SK-N-MC (cell line): Measurements from ENCODE around the gene ZSCAN9.

Source experiments
- DNase-seq: peaks from one replicate; pipeline ENCODE4 v3.0.0-alpha.2; 2011; ENCODE audit warnings: low read depth, low spot score
- H3K27ac ChIP-seq: fragments of 200-600 bp; sonication (generic); 2 replicates; pipeline ENCODE4 v1.5.1; 2016; ENCODE audit warnings: mixed run types
- H3K36me3 ChIP-seq: fragments of 200-600 bp; sonication (generic); 2 replicates; pipeline ENCODE4 v1.6.1; 2017; ENCODE audit warnings: antibody characterized with exemption, low read length, mixed read lengths; ENCODE audit not compliant: insufficient read depth
- H3K4me3 ChIP-seq: fragments of 200-600 bp; sonication (generic); 2 replicates; pipeline ENCODE4 v1.5.1; 2016
- H3K9ac ChIP-seq: fragments of 200-600 bp; sonication (generic); 2 replicates; pipeline ENCODE4 v1.8.0; 2017; ENCODE audit warnings: mixed run types, mixed read lengths; ENCODE audit not compliant: insufficient read length
- H3K9me3 ChIP-seq: fragments of 200-600 bp; sonication (generic); 2 replicates; pipeline ENCODE4 v1.6.1; 2017; ENCODE audit warnings: low read depth, mild to moderate bottlenecking, antibody characterized with exemption, low read length, moderate library complexity, mixed read lengths
- EZH2 ChIP-seq: fragments of 200-600 bp; sonication (generic); IDR thresholded peaks from one replicate; pipeline ENCODE4 v1.6.1; 2017; ENCODE audit warnings: antibody characterized with exemption
- FOXP2 ChIP-seq: optimal IDR thresholded peaks from 2 replicates; pipeline ENCODE3; 2011; ENCODE audit warnings: mild to moderate bottlenecking, moderate library complexity; ENCODE audit not compliant: insufficient read depth; ENCODE audit errors: extremely low read length, control extremely low read depth
- POLR2AphosphoS5 ChIP-seq: IDR thresholded peaks from 2 replicates; pipeline ENCODE4 v1.6.1; 2012; ENCODE audit warnings: mild to moderate bottlenecking, low read depth, low read length, borderline replicate concordance

Gene ZSCAN9

DNA sequence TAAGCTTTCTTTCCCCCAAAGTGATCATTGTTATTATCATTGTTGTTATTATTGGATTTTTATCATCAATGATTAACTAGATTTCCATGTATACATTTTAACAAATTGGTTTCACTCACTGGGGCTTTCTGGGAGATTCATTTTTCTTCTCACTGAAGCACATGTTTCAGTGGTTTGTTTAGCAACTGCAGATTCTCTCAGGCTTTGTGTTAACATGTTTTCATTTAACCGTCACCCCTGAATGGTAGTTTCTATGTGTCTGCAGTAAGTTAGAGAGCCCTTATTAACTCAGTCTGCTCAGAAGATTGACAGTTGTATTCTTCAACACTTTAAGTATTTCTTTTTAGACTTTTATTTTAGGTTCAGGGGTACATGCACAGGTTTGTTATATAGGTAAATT, 14.6 kb downstream of the ZSCAN9 start:
- H3K9ac ChIP-seq: no peak overlapping the region
- no peak for DNase-seq
- no peak overlapping the region for H3K4me3 ChIP-seq
- peaks cover 2% of the 10 kb centered on the region; the same call in 1 of the 2 replicates for H3K36me3 ChIP-seq
- H3K9me3 ChIP-seq: no peaks in the 10 kb centered on the region
- TF ChIP-seq EZH2: no peak
- TF ChIP-seq FOXP2: no peak
- no peak for TF ChIP-seq POLR2AphosphoS5
- H3K27ac ChIP-seq: no peak overlapping the region

DNA sequence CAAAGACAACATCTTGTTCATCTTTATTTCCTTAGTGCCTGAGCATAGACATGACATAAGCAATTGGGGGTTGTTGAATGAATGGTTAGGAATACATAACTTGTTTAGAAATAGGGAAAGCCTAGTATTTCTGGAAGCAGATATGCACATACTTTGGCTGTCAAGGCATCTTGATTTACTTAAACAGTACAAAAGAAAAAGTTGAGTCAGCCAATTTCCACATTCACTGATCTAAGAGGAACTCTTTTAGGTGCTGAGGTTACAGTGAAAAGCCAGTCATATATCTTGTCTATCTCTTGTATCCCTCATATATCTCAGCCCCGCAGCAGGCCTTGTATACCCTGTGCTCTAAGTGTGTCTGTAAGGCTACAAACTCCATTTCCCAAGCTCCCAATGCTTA, 15.4 kb downstream of the ZSCAN9 start:
- H3K4me3 ChIP-seq: no peak overlapping the region
- no peak overlapping the region for H3K9ac ChIP-seq
- no peak overlapping the region; the same call in 1 of the 2 replicates for H3K27ac ChIP-seq
- no peaks in the 10 kb centered on the region for H3K9me3 ChIP-seq
- TF ChIP-seq POLR2AphosphoS5 (no peak), EZH2 (no peak), FOXP2 (no peak)
- H3K36me3 ChIP-seq: peaks cover 10% of the 10 kb centered on the region
- no peak for DNase-seq

DNA sequence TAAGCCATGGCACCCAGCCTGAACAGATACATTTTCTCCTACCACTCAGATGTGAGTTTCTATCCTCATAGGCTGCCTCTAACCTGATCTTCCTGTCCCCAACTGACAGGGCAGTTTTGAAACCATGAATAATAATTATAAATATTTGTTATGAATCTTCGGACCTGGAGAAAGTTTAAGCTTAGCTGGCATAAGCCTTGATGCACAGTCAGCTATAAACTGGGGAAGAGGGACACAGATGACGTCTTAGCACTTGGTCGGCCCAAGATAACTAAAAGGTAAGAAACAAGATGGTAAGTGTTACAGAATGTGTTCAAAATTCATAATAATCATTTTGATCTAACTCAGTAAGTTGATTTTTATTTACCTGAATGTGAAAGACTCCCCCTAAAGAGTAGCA, 18.9 kb downstream of the ZSCAN9 start:
- no peak overlapping the region for H3K27ac ChIP-seq
- no peak for TF ChIP-seq POLR2AphosphoS5
- no peak for TF ChIP-seq FOXP2
- TF ChIP-seq EZH2: no peak
- no peak overlapping the region for H3K9ac ChIP-seq
- DNase-seq: no peak
- H3K36me3 ChIP-seq: peaks cover 30% of the 10 kb centered on the region
- H3K9me3 ChIP-seq: no peaks in the 10 kb centered on the region
- H3K4me3 ChIP-seq: no peak overlapping the region

- no peak overlapping the region for H3K27ac ChIP-seq
- no peaks in the 10 kb centered on the region for H3K9me3 ChIP-seq
- TF ChIP-seq FOXP2: no peak
- no peak for TF ChIP-seq EZH2
- TF ChIP-seq POLR2AphosphoS5: no peak
- H3K4me3 ChIP-seq: no peak overlapping the region
- H3K36me3 ChIP-seq: peaks cover 34% of the 10 kb centered on the region
- H3K9ac ChIP-seq: no peak overlapping the region
- no peak for DNase-seq
These were observed 20.3 kb downstream of the ZSCAN9 start for GRCh38 chr6:28245206-28245941.

- TF ChIP-seq EZH2: no peak
- no peak for TF ChIP-seq FOXP2
- no peak for TF ChIP-seq POLR2AphosphoS5
- H3K9ac ChIP-seq: no peak overlapping the region
- H3K27ac ChIP-seq: no peak overlapping the region
- peaks cover 34% of the 10 kb centered on the region for H3K36me3 ChIP-seq
- no peak for DNase-seq
- H3K9me3 ChIP-seq: no peaks in the 10 kb centered on the region
- H3K4me3 ChIP-seq: no peak overlapping the region
These were observed 23.8 kb downstream of the ZSCAN9 start for GRCh38 chr6:28248916-28249315.

GRCh38 chr6:28250747-28251146, 25.7 kb downstream of the ZSCAN9 start:
- Histone ChIP-seq H3K4me3 (peak overlapping the region; percentile 100), H3K9ac (peak overlapping the region; percentile 86), H3K9me3 (no peaks in the 10 kb centered on the region), H3K27ac (no peak overlapping the region), H3K36me3 (peaks cover 21% of the 10 kb centered on the region)
- DNase-seq: no peak
- TF ChIP-seq POLR2AphosphoS5: no peak
- no peak for TF ChIP-seq FOXP2
- TF ChIP-seq EZH2: no peak

- no peak for DNase-seq
- peaks cover 16% of the 10 kb centered on the region; the same call in 1 of the 2 replicates for H3K36me3 ChIP-seq
- H3K9me3 ChIP-seq: no peaks in the 10 kb centered on the region
- H3K27ac ChIP-seq: no peak overlapping the region
- peak overlapping the region; percentile 100 for H3K4me3 ChIP-seq
- H3K9ac ChIP-seq: peak overlapping the region; percentile 86
- TF ChIP-seq POLR2AphosphoS5: no peak
- TF ChIP-seq FOXP2: no peak
- no peak for TF ChIP-seq EZH2
These were observed 26.6 kb downstream of the ZSCAN9 start for GRCh38 chr6:28251661-28252008.

DNA sequence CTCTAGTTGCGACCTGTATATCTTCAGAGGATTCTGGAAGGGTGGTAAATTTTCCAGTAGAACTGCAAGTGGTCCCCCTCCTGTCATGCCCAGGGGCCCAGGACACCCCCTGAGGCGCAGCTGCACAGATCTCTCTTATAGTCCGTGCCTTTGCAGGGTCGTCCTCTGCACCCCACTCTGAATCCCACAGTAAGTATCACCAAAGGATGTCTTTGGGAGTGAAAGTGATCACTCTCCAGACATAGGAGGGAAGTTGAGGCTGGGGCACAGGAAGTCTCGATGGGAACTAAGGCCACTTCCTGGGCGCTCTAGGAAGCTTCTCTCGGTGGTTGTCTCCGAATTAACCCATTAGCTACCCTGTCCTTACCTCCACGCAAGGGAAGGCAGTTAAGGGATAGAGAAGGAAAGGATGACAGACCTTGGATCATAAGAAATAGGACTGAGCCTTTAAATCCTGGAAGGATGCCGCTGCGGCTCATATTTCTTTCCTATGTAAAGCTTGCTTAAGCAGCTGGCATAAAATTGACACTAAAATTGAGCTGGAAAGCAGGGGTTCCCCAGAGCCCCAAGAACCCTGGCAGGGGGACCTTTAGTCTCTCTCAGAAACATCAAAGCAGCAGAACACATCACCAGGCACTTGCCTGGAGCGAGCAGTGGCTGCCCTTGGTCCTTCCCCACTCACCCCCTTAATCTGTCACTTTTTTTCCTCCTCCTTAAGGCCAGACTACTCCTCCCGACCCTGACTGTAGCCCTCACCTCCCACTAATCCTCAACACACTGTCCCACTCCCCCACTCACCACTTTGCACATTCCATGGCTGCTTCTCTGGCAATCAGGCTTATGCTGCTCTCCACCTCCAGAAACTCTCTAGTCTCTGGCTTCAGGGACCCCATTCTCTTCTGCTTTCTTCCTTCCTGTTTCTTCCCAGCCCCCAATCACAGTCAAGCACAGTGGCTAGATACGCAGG, 27.2 kb downstream of the ZSCAN9 start, which contains the start of gene ZKSCAN4:
TSS of gene ZKSCAN4 (minus strand) at position 261 of the 967 bp plus-strand sequence. CDS start 289 bp downstream, outside the sequence.
- Histone ChIP-seq H3K4me3 (peak within 1 kb of the TSS; percentile 100), H3K27ac (no peak within 1 kb of the TSS), H3K36me3 (peaks cover 11% of the 10 kb centered on the region; the same call in 1 of the 2 replicates), H3K9me3 (no peaks in the 10 kb centered on the region), H3K9ac (peak within 1 kb of the TSS; percentile 86)
- TF ChIP-seq EZH2 (no peak), FOXP2 (peak; percentile 12), POLR2AphosphoS5 (peak; percentile 84)
- peak; percentile 91 for DNase-seq
